Mucosa of gallbladder (tissue), 1 donor: ENCODE data around the gene LACC1. TPM values are rescaled to one million over a fixed set of nuclear protein-coding genes. Genes with fewer than 3 reads are reported as not detected.

Experiments
- total RNA-seq: library from RNA; stranded (reverse); gene quantifications from one replicate; pipeline ENCODE4 v1.2.1, GENCODE V29; 2021
- donor health status: DM: no; HTN: no; CAD: no.

The LACC1 gene
- total RNA-seq, 1 donor from 2014 or later: 8.7 TPM

Other genes with a start within 250 kb of the LACC1 start
- 2.0 TPM for gene ENOX1, start 92.9 kb upstream of the LACC1 start, total RNA-seq
- 8.5 TPM for gene CCDC122, start 164 bp upstream of the LACC1 start, total RNA-seq